IMR-90 (cell line): ENCODE data around the gene ACSS1. TPM values are rescaled to one million over a fixed set of nuclear protein-coding genes. Genes with fewer than 3 reads are reported as not detected.

Experiments
- ATAC-seq: fragments of 200-7000 bp; cut with Tn5 transposase; 2 replicates; pipeline ENCODE4 v1.9.1; 2020; ENCODE audit warnings: low read depth, mild to moderate bottlenecking, moderate library complexity
- BruUV-seq: library from RNA; stranded (reverse); fragments of 400-500 nt; replicated peaks from 2 replicates; lab custom pipeline; 2021; lab: Mats Ljungman, UMichigan
- CTCF ChIA-PET: fragments of 300-600 bp; formaldehyde crosslinking; extraction: SDS; loops from one replicate; lab custom pipeline; 2021; ENCODE audit warnings: antibody characterized with exemption; lab: Yijun Ruan, JAX
- POLR2A ChIA-PET: fragments of 300-600 bp; sonication (Branson Sonifier 250); formaldehyde crosslinking; loops from one replicate; lab custom pipeline; 2022; ENCODE audit warnings: antibody characterized with exemption; ENCODE audit not compliant: unreplicated experiment; lab: Charles Lee
- DNase-seq: peaks from one replicate; pipeline ENCODE4 v3.0.0; 2013
- H2AFZ ChIP-seq: replicated peaks from 2 replicates; pipeline ENCODE3; 2013; ENCODE audit warnings: low read length, mild to moderate bottlenecking; ENCODE audit not compliant: poor library complexity
- H2AK5ac ChIP-seq: 2 replicates; pipeline ENCODE4 v1.6.1; 2013; ENCODE audit warnings: low read depth, low read length, inconsistent platforms
- H2AK9ac ChIP-seq: replicated peaks from 2 replicates; pipeline ENCODE3; 2013; ENCODE audit warnings: mild to moderate bottlenecking, low read depth, low read length, moderate library complexity; ENCODE audit not compliant: poor library complexity
- H2BK120ac ChIP-seq: 2 replicates; pipeline ENCODE4 v1.6.1; 2013; ENCODE audit warnings: low read depth, low read length, inconsistent platforms
- H2BK15ac ChIP-seq: 3 replicates; pipeline ENCODE4 v1.6.1; 2013; ENCODE audit warnings: low read depth, low read length, inconsistent platforms
- H2BK20ac ChIP-seq: 2 replicates; pipeline ENCODE4 v1.6.1; 2013; ENCODE audit warnings: low read depth, mild to moderate bottlenecking, inconsistent platforms, low read length, moderate library complexity
- H2BK5ac ChIP-seq: 2 replicates; pipeline ENCODE4 v1.6.1; 2013; ENCODE audit warnings: mild to moderate bottlenecking, low read depth, low read length, inconsistent platforms; ENCODE audit not compliant: poor library complexity, severe bottlenecking
- H3K14ac ChIP-seq: replicated peaks from 2 replicates; pipeline ENCODE4 v1.6.1; 2013; ENCODE audit warnings: low read depth, low read length, inconsistent platforms
- H3K18ac ChIP-seq: 2 replicates; pipeline ENCODE4 v1.6.1; 2013; ENCODE audit warnings: low read depth, low read length, control low read depth
- H3K23ac ChIP-seq: 2 replicates; pipeline ENCODE4 v1.6.1; 2013; ENCODE audit warnings: low read depth, low read length, inconsistent platforms
- H3K27ac ChIP-seq: 2 replicates; pipeline ENCODE4 v1.5.1; 2013; ENCODE audit warnings: mild to moderate bottlenecking, control low read depth, low read length; ENCODE audit not compliant: insufficient read depth
- H3K27me3 ChIP-seq: 2 replicates; pipeline ENCODE4 v1.6.1; 2013; ENCODE audit warnings: low read length; ENCODE audit not compliant: control insufficient read depth, insufficient read depth
- H3K36me3 ChIP-seq: 2 replicates; pipeline ENCODE4 v1.6.1; 2013; ENCODE audit warnings: low read length, mixed read lengths; ENCODE audit not compliant: control insufficient read depth, insufficient read depth
- H3K4ac ChIP-seq: 2 replicates; pipeline ENCODE4 v1.6.1; 2013; ENCODE audit warnings: low read depth, low read length, inconsistent platforms
- H3K4me1 ChIP-seq: 2 replicates; pipeline ENCODE4 v1.6.1; 2013; ENCODE audit warnings: low read length, mixed read lengths; ENCODE audit not compliant: control insufficient read depth, insufficient read depth
- H3K4me2 ChIP-seq: 2 replicates; pipeline ENCODE4 v1.6.1; 2013; ENCODE audit warnings: low read depth, mild to moderate bottlenecking, control low read depth, low read length, moderate library complexity
- H3K4me3 ChIP-seq: 2 replicates; pipeline ENCODE4 v1.5.1; 2013; ENCODE audit warnings: low read depth, mild to moderate bottlenecking, control low read depth, low read length, moderate library complexity; ENCODE audit not compliant: insufficient read depth
- H3K56ac ChIP-seq: 2 replicates; pipeline ENCODE4 v1.6.1; 2013; ENCODE audit warnings: low read length, inconsistent platforms; ENCODE audit not compliant: insufficient read depth; ENCODE audit errors: extremely low read depth
- H3K79me1 ChIP-seq, 2 experiments: 2 replicates each; pipeline ENCODE4 v1.6.1; 2013; ENCODE audit warnings: low read length in 2 of 2, inconsistent platforms in 1 of 2, low read depth in 1 of 2
- H3K9ac ChIP-seq: 2 replicates; pipeline ENCODE4 v1.6.1; 2013; ENCODE audit warnings: low read depth, low read length, control low read depth
- H3K9me1 ChIP-seq: 2 replicates; pipeline ENCODE4 v1.6.1; 2013; ENCODE audit warnings: low read length, inconsistent platforms; ENCODE audit not compliant: insufficient read depth
- H3K9me3 ChIP-seq: 2 replicates; pipeline ENCODE4 v1.6.1; 2013; ENCODE audit warnings: low read length; ENCODE audit not compliant: control insufficient read depth, insufficient read depth
- H4K20me1 ChIP-seq: 2 replicates; pipeline ENCODE4 v1.6.1; 2013; ENCODE audit warnings: low read length, inconsistent platforms; ENCODE audit not compliant: insufficient read depth
- H4K5ac ChIP-seq: 2 replicates; pipeline ENCODE4 v1.6.1; 2013; ENCODE audit warnings: mild to moderate bottlenecking, low read depth, low read length, control low read depth
- H4K8ac ChIP-seq, 2 experiments: 2 replicates each; pipeline ENCODE4 v1.6.1; 2013; ENCODE audit warnings: low read depth in 2 of 2, low read length in 2 of 2, control low read depth in 1 of 2, inconsistent platforms in 1 of 2
- H4K91ac ChIP-seq: 2 replicates; pipeline ENCODE4 v1.6.1; 2013; ENCODE audit warnings: low read depth, low read length, inconsistent platforms; ENCODE audit not compliant: insufficient read depth
- BHLHE40 ChIP-seq: fragments of 150-350 bp; IDR thresholded peaks from 2 replicates; pipeline ENCODE4 v1.6.1; 2016; ENCODE audit warnings: mild to moderate bottlenecking, low read depth, low read length
- CEBPB ChIP-seq: IDR thresholded peaks from 2 replicates; pipeline ENCODE4 v1.6.1; 2012; ENCODE audit warnings: low read depth, low read length, improper control_type of control experiment
- FOS ChIP-seq: fragments of 150-350 bp; IDR thresholded peaks from 2 replicates; pipeline ENCODE4 v1.6.1; 2016; ENCODE audit warnings: low read depth, low read length
- MAFK ChIP-seq: IDR thresholded peaks from 2 replicates; pipeline ENCODE4 v1.6.1; 2012; ENCODE audit warnings: low read depth, low read length, improper control_type of control experiment
- MAZ ChIP-seq: IDR thresholded peaks from 2 replicates; pipeline ENCODE4 v1.6.1; 2012; ENCODE audit warnings: low read depth, mild to moderate bottlenecking, low read length, improper control_type of control experiment, moderate library complexity, borderline replicate concordance
- MXI1 ChIP-seq: IDR thresholded peaks from 2 replicates; pipeline ENCODE4 v1.6.1; 2012; ENCODE audit warnings: low read depth, mild to moderate bottlenecking, low read length, moderate library complexity, borderline replicate concordance
- POLR2A ChIP-seq: IDR thresholded peaks from 2 replicates; pipeline ENCODE4 v1.6.1; 2012; ENCODE audit warnings: mild to moderate bottlenecking, low read depth, low read length
- RAD21 ChIP-seq: IDR thresholded peaks from 2 replicates; pipeline ENCODE4 v1.6.1; 2012; ENCODE audit warnings: low read length, improper control_type of control experiment
- RCOR1 ChIP-seq: IDR thresholded peaks from 2 replicates; pipeline ENCODE4 v1.6.1; 2012; ENCODE audit warnings: mild to moderate bottlenecking, low read length, improper control_type of control experiment; ENCODE audit not compliant: insufficient replicate concordance
- RFX5 ChIP-seq: IDR thresholded peaks from 2 replicates; pipeline ENCODE4 v1.8.0; 2012; ENCODE audit warnings: low read depth, mild to moderate bottlenecking, low read length, moderate library complexity
- whole genome bisulfite sequencing, 2 experiments: methylation state at CpG; one replicate each; pipeline versions ENCODE4 v1.1.5 to v1.1.7; 2013; ENCODE audit warnings: missing lambda C conversion rate in 2 of 2; ENCODE audit not compliant: insufficient read length in 1 of 2; ENCODE audit errors: extremely low coverage in 2 of 2; 5-methylcytosine and 5-hydroxymethylcytosine counted together
- dilution Hi-C: fragments of 300-500 bp; cut with HindIII; formaldehyde crosslinking; loops from one replicate; pipeline ENCODE4 v1.14.3; 2018; ENCODE audit warnings: low sequenced_read_pairs; ENCODE audit not compliant: unreplicated experiment
- in situ Hi-C: fragments of 300-500 bp; cut with MboI; formaldehyde crosslinking; loops from 3 replicates; pipeline ENCODE4 v1.14.3; 2019; ENCODE audit warnings: low sequenced_read_pairs, inconsistent platforms, mixed read lengths
- intact Hi-C: fragments of 100-400 bp; cut with micrococcal nuclease; formaldehyde crosslinking; loops from 2 replicates; pipeline ENCODE4 v1.10.0; 2022
- polyA plus RNA-seq, 3 experiments: library from polyadenylated mRNA; depleted of rRNA; stranded (reverse); fragments of >200 nt; gene quantifications; 2 replicates each; pipeline ENCODE4 v1.2.3, GENCODE V29; 2012; ENCODE audit warnings: low replicate concordance in 1 of 3
- total RNA-seq: library from RNA; depleted of rRNA; stranded (reverse); fragments of >200 nt; gene quantifications from 2 replicates; pipeline ENCODE4 v1.2.3, GENCODE V29; 2012
- TF ChIP-seq, protein P1 (sequence below): fragments of 150-350 bp; IDR thresholded peaks from 2 replicates; pipeline ENCODE4 v1.6.1; 2016; ENCODE audit warnings: low read depth, mild to moderate bottlenecking, low read length, moderate library complexity, borderline replicate concordance
- TF ChIP-seq, protein P2 (sequence below): conservative IDR thresholded peaks from 2 replicates; pipeline ENCODE4 v1.5.1; 2012; ENCODE audit warnings: mild to moderate bottlenecking, low read depth, low read length, improper control_type of control experiment

Gene ACSS1
- total and polyA plus RNA-seq, 2 of the 4 experiments (the other 2 are of a cell fraction): 0.72 to 1.2 TPM

DNA sequence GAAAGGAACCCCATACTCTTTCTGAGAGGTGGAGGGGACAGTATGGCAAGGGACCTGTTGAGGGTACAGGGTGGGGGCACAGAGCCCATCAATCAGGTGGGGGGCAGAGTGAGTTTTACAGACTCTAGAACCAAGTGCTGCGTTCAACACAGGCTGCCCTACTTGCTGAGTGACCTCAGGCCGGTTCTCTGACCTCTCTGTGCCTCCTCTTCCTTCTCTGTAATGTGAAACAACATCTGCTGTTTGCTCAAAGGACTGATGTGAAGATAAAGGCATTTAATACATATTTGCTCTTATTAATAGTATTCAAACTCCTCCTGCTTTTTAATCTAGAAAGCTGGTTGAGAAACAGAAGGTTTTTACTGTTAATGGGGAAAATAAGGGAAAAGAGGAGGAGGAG lies 39.5 kb downstream of the ACSS1 start:
- H4K8ac ChIP-seq: no peak overlapping the region
- H3K56ac ChIP-seq: no peak overlapping the region
- H4K5ac ChIP-seq: no peak overlapping the region
- H3K4me2 ChIP-seq: no peak overlapping the region
- no peak overlapping the region for H3K23ac ChIP-seq
- intact Hi-C loops (no loop called here), in situ Hi-C loops (no loop called here), dilution Hi-C loops (no loop called here)
- no peaks in the 10 kb centered on the region for H3K79me1 ChIP-seq
- no peak overlapping the region for H3K4me3 ChIP-seq
- BruUV-seq: no TSS peak
- no peak overlapping the region for H2BK120ac ChIP-seq
- no peak overlapping the region for H3K18ac ChIP-seq
- no peaks in the 10 kb centered on the region for H3K9me3 ChIP-seq
- CTCF ChIA-PET: no interaction called here
- H4K20me1 ChIP-seq: no peaks in the 10 kb centered on the region
- H3K9ac ChIP-seq: no peak overlapping the region
- peaks cover 2% of the 10 kb centered on the region; the same call in 1 of the 2 replicates for H3K4me1 ChIP-seq
- H4K91ac ChIP-seq: no peak overlapping the region
- H3K14ac ChIP-seq: no peak overlapping the region
- POLR2A ChIA-PET: no interaction called here
- no peak overlapping the region for H2BK20ac ChIP-seq
- H3K27ac ChIP-seq: no peak overlapping the region
- H2BK15ac ChIP-seq: no peak overlapping the region
- 0 out of 2 replicates have a peak, but pooled peaks cover 3% of the 10 kb centered on the region for H3K9me1 ChIP-seq
- ATAC-seq (no peak), DNase-seq (no peak)
- H3K4ac ChIP-seq: no peak overlapping the region
- H2BK5ac ChIP-seq: no peak overlapping the region
- H3K27me3 ChIP-seq: peaks cover 3% of the 10 kb centered on the region; the same call in 1 of the 2 replicates
- no peaks in the 10 kb centered on the region for H3K36me3 ChIP-seq
- TF ChIP-seq BHLHE40 (no peak), MAFK (no peak), CEBPB (no peak), MAZ (no peak), FOS (no peak), POLR2A (no peak), MXI1 (no peak), RCOR1 (no peak), RAD21 (no peak), RFX5 (no peak)
- TF ChIP-seq, protein P1, sequence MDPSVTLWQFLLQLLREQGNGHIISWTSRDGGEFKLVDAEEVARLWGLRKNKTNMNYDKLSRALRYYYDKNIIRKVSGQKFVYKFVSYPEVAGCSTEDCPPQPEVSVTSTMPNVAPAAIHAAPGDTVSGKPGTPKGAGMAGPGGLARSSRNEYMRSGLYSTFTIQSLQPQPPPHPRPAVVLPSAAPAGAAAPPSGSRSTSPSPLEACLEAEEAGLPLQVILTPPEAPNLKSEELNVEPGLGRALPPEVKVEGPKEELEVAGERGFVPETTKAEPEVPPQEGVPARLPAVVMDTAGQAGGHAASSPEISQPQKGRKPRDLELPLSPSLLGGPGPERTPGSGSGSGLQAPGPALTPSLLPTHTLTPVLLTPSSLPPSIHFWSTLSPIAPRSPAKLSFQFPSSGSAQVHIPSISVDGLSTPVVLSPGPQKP: no peak
- TF ChIP-seq, protein P2, sequence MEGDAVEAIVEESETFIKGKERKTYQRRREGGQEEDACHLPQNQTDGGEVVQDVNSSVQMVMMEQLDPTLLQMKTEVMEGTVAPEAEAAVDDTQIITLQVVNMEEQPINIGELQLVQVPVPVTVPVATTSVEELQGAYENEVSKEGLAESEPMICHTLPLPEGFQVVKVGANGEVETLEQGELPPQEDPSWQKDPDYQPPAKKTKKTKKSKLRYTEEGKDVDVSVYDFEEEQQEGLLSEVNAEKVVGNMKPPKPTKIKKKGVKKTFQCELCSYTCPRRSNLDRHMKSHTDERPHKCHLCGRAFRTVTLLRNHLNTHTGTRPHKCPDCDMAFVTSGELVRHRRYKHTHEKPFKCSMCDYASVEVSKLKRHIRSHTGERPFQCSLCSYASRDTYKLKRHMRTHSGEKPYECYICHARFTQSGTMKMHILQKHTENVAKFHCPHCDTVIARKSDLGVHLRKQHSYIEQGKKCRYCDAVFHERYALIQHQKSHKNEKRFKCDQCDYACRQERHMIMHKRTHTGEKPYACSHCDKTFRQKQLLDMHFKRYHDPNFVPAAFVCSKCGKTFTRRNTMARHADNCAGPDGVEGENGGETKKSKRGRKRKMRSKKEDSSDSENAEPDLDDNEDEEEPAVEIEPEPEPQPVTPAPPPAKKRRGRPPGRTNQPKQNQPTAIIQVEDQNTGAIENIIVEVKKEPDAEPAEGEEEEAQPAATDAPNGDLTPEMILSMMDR: no peak
- WGBS, 2 experiments: no CpG with 5 or more reads among the region's 2 CpGs
- H2AFZ ChIP-seq: no peak overlapping the region
- no peak overlapping the region for H2AK9ac ChIP-seq
- no peak overlapping the region for H2AK5ac ChIP-seq
